Measurements from ENCODE around the gene GABRP.

Gene GABRP

DNA sequence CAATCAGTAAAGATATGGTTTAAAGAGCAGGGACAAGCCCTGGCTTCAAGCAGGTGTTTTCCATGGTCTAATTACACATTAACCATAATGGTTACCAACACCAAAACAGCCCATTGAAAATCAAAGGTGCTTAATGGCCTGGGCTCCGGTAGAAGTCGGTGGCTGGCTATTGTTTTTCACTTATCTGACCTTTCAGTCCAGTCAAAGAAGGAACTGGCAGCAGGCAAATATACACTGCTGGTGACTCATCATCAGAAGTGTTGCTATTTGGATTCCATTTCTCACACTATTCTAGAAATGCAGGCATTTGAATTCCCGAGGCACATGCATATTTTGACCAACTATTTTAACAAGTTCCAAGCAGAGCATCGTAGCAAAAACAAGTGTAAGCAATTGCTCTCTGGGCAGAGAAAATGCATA lies 26.3 kb upstream of the GABRP start:
- no peak for TF ChIP-seq EZH2phosphoT487 (IDR thresholded peaks at IDR 0.05; ENCODE audit: borderline replicate concordance)
- TF ChIP-seq, protein P1, sequence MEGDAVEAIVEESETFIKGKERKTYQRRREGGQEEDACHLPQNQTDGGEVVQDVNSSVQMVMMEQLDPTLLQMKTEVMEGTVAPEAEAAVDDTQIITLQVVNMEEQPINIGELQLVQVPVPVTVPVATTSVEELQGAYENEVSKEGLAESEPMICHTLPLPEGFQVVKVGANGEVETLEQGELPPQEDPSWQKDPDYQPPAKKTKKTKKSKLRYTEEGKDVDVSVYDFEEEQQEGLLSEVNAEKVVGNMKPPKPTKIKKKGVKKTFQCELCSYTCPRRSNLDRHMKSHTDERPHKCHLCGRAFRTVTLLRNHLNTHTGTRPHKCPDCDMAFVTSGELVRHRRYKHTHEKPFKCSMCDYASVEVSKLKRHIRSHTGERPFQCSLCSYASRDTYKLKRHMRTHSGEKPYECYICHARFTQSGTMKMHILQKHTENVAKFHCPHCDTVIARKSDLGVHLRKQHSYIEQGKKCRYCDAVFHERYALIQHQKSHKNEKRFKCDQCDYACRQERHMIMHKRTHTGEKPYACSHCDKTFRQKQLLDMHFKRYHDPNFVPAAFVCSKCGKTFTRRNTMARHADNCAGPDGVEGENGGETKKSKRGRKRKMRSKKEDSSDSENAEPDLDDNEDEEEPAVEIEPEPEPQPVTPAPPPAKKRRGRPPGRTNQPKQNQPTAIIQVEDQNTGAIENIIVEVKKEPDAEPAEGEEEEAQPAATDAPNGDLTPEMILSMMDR (conservative IDR thresholded peaks at IDR 0.05; ENCODE audit: low read length), result no peak
- no peak overlapping the region for H3K9ac ChIP-seq (ENCODE audit: low read depth, low read length, poor library complexity, severe bottlenecking)
- no peaks in the 10 kb centered on the region for H3K79me2 ChIP-seq (ENCODE audit: insufficient read depth, low read length)
- no peaks in the 10 kb centered on the region for H3K9me2 ChIP-seq (replicated peaks; ENCODE audit: low read depth, low read length)
- no peak overlapping the region for H3K4me2 ChIP-seq (ENCODE audit: low read depth, low read length, poor library complexity, severe bottlenecking)
- H3F3A ChIP-seq (ENCODE audit: low read depth), result no peaks in the 10 kb centered on the region
- no peaks in the 10 kb centered on the region for H3K4me1 ChIP-seq (ENCODE audit: insufficient read depth, low read length, poor library complexity, severe bottlenecking)
- H3K4me3 ChIP-seq (ENCODE audit: low read length, poor library complexity, severe bottlenecking), result no peak overlapping the region
- H3K36me3 ChIP-seq (ENCODE audit: insufficient read depth, low read length), result no peaks in the 10 kb centered on the region
- H2AFZ ChIP-seq (ENCODE audit: low read length), result no peak overlapping the region
- no peaks in the 10 kb centered on the region for H3K27me3 ChIP-seq (ENCODE audit: insufficient read depth, low read length, poor library complexity, severe bottlenecking)
- no peaks in the 10 kb centered on the region for H3K9me3 ChIP-seq (ENCODE audit: insufficient read depth, low read depth, low read length)
- no peaks in the 10 kb centered on the region for H4K20me1 ChIP-seq (ENCODE audit: insufficient read depth, low read length, poor library complexity, severe bottlenecking)

- H3K27me3 ChIP-seq (ENCODE audit: insufficient read depth, low read length, poor library complexity, severe bottlenecking), result no peaks in the 10 kb centered on the region
- no peaks in the 10 kb centered on the region for H3K9me2 ChIP-seq (replicated peaks; ENCODE audit: low read depth, low read length)
- no peaks in the 10 kb centered on the region for H3K9me3 ChIP-seq (ENCODE audit: insufficient read depth, low read depth, low read length)
- no peak overlapping the region for H3K4me3 ChIP-seq (ENCODE audit: low read length, poor library complexity, severe bottlenecking)
- TF ChIP-seq, protein P1 (conservative IDR thresholded peaks at IDR 0.05; ENCODE audit: low read length), result no peak
- no peak for TF ChIP-seq EZH2phosphoT487 (IDR thresholded peaks at IDR 0.05; ENCODE audit: borderline replicate concordance)
- H4K20me1 ChIP-seq (ENCODE audit: insufficient read depth, low read length, poor library complexity, severe bottlenecking), result no peaks in the 10 kb centered on the region
- no peak overlapping the region for H2AFZ ChIP-seq (ENCODE audit: low read length)
- no peaks in the 10 kb centered on the region for H3K79me2 ChIP-seq (ENCODE audit: insufficient read depth, low read length)
- no peak overlapping the region for H3K4me2 ChIP-seq (ENCODE audit: low read depth, low read length, poor library complexity, severe bottlenecking)
- no peaks in the 10 kb centered on the region for H3K36me3 ChIP-seq (ENCODE audit: insufficient read depth, low read length)
- H3F3A ChIP-seq (ENCODE audit: low read depth), result no peaks in the 10 kb centered on the region
- no peak overlapping the region for H3K9ac ChIP-seq (ENCODE audit: low read depth, low read length, poor library complexity, severe bottlenecking)
- H3K4me1 ChIP-seq (ENCODE audit: insufficient read depth, low read length, poor library complexity, severe bottlenecking), result no peaks in the 10 kb centered on the region
Measured at GRCh38 chr5:170757669-170758068, 25.9 kb upstream of the GABRP start.

- H3K79me2 ChIP-seq (ENCODE audit: insufficient read depth, low read length), result no peaks in the 10 kb centered on the region
- H2AFZ ChIP-seq (ENCODE audit: low read length), result no peak overlapping the region
- no peaks in the 10 kb centered on the region for H3K9me3 ChIP-seq (ENCODE audit: insufficient read depth, low read depth, low read length)
- H3K4me1 ChIP-seq (ENCODE audit: insufficient read depth, low read length, poor library complexity, severe bottlenecking), result no peaks in the 10 kb centered on the region
- no peak overlapping the region for H3K9ac ChIP-seq (ENCODE audit: low read depth, low read length, poor library complexity, severe bottlenecking)
- H4K20me1 ChIP-seq (ENCODE audit: insufficient read depth, low read length, poor library complexity, severe bottlenecking), result no peaks in the 10 kb centered on the region
- H3F3A ChIP-seq (ENCODE audit: low read depth), result no peaks in the 10 kb centered on the region
- H3K9me2 ChIP-seq (replicated peaks; ENCODE audit: low read depth, low read length), result no peaks in the 10 kb centered on the region
- no peak overlapping the region for H3K4me3 ChIP-seq (ENCODE audit: low read length, poor library complexity, severe bottlenecking)
- no peaks in the 10 kb centered on the region for H3K36me3 ChIP-seq (ENCODE audit: insufficient read depth, low read length)
- TF ChIP-seq, protein P1 (conservative IDR thresholded peaks at IDR 0.05; ENCODE audit: low read length), result no peak
- TF ChIP-seq EZH2phosphoT487 (IDR thresholded peaks at IDR 0.05; ENCODE audit: borderline replicate concordance), result no peak
- no peaks in the 10 kb centered on the region for H3K27me3 ChIP-seq (ENCODE audit: insufficient read depth, low read length, poor library complexity, severe bottlenecking)
- H3K4me2 ChIP-seq (ENCODE audit: low read depth, low read length, poor library complexity, severe bottlenecking), result no peak overlapping the region
Measured at GRCh38 chr5:170758481-170758880, 25.0 kb upstream of the GABRP start.

Data from Loucy (cell line).